MCF 10A (cell line): ENCODE results near the gene ZNF74. TPM values are rescaled to one million over a fixed set of nuclear protein-coding genes. Genes with fewer than 3 reads are reported as not detected.
A peak's percentile ranks its signal among the peaks of the same experiment; 100 is the strongest.

ENCODE experiments used
- BruUV-seq: library from RNA; stranded (reverse); fragments of 400-500 nt; replicated peaks from 2 replicates; lab custom pipeline; 2021; lab: Mats Ljungman, UMichigan
- CTCF ChIA-PET: fragments of 300-600 bp; sonication (Branson Sonifier 250); formaldehyde crosslinking; extraction: SDS; loops from one replicate; lab custom pipeline; 2021; ENCODE audit warnings: antibody characterized with exemption, inconsistent platforms; lab: Yijun Ruan, JAX
- POLR2A ChIA-PET: fragments of 300-600, 350-650 bp; sonication (Branson Sonifier 250); formaldehyde crosslinking; extraction: SDS; loops from one replicate; lab custom pipeline; 2020; ENCODE audit warnings: antibody characterized with exemption, inconsistent platforms; lab: Yijun Ruan, JAX
- DNase-seq: peaks from one replicate; pipeline ENCODE4 v3.0.0-alpha.2; 2018; ENCODE audit not compliant: unreplicated experiment
- H3K27ac Mint-ChIP-seq: one replicate; pipeline ENCODE4 v1.8.0; 2022; ENCODE audit warnings: mild to moderate bottlenecking, low read depth, mixed read lengths; ENCODE audit not compliant: unreplicated experiment
- H3K27me3 Mint-ChIP-seq: one replicate; pipeline ENCODE4 v1.8.0; 2022; ENCODE audit warnings: mixed read lengths; ENCODE audit not compliant: insufficient read depth, unreplicated experiment
- H3K36me3 Mint-ChIP-seq: one replicate; pipeline ENCODE4 v1.8.0; 2022; ENCODE audit warnings: mild to moderate bottlenecking, moderate library complexity, mixed read lengths; ENCODE audit not compliant: insufficient read depth, unreplicated experiment
- H3K4me1 Mint-ChIP-seq: one replicate; pipeline ENCODE4 v1.8.0; 2022; ENCODE audit warnings: mixed read lengths; ENCODE audit not compliant: insufficient read depth, unreplicated experiment
- H3K4me3 Mint-ChIP-seq: one replicate; pipeline ENCODE4 v1.8.0; 2022; ENCODE audit warnings: mild to moderate bottlenecking, moderate library complexity, mixed read lengths; ENCODE audit not compliant: unreplicated experiment
- H3K9me3 Mint-ChIP-seq: one replicate; pipeline ENCODE4 v1.8.0; 2022; ENCODE audit warnings: mixed read lengths; ENCODE audit not compliant: unreplicated experiment
- intact Hi-C: fragments of 100-400 bp; cut with micrococcal nuclease; formaldehyde crosslinking; loops from 2 replicates; pipeline ENCODE4 v1.14.1; 2022
- total RNA-seq: library from RNA; stranded (reverse); gene quantifications from 2 replicates; pipeline ENCODE4 v1.2.3, GENCODE V29; 2022
- TF ChIP-seq, protein P1 (sequence below): fragments of 200-600 bp; IDR thresholded peaks from one replicate; pipeline ENCODE4 v1.8.0; 2022; ENCODE audit warnings: antibody characterized with exemption, mild to moderate bottlenecking; ENCODE audit not compliant: unreplicated experiment

Gene ZNF74
- total RNA-seq, 1 experiment from 2014 or later = 10.4 TPM

DNA sequence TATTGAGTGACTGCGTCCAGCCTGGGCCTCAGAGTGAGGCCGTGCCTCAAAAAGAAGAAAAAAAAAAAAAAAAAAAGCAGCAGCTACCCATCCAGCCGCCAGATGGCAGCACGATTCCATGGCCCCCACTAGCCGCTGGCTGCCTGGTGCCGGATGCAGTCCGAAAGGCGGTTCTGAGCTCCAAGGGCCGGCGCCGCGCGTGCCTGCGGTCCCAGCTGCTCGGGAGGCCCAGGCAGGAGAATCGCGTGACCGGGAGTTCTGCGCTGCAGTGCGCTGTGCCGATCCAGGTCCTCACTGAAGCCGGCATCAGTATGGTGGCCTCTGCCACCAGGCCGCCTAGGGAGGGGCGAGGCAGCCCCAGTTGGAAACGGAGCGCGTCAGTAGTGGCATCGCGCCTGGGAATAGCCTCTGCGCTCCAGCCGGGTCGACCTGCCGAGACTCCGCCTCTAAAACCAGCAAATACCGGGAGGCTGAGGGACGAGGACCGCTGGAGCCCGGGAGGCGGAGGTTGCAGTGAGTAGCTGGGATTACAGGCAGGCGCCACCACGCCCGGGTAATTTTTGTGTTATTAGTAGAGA, 24.3 kb downstream of the ZNF74 start:
- no peaks in the 10 kb centered on the region for H3K36me3 Mint-ChIP-seq
- H3K9me3 Mint-ChIP-seq = no peaks in the 10 kb centered on the region
- ChIA-PET POLR2A (interaction anchor here (0.6 to 1.0 kb wide), 3 partner anchors 38 to 220 kb away, joined by 3 to 4 read pairs (median 3); no protein-coding TSS in a partner anchor), CTCF (interaction anchor here (0.6 to 3.3 kb wide), 30 partner anchors 10 to 1225 kb away, joined by 3 to 25 read pairs (median 4); no protein-coding TSS in a partner anchor)
- no peak overlapping the region for H3K27ac Mint-ChIP-seq
- peak; percentile 68 for DNase-seq
- no TSS peak for BruUV-seq
- H3K4me3 Mint-ChIP-seq = no peak overlapping the region
- H3K4me1 Mint-ChIP-seq = no peaks in the 10 kb centered on the region
- intact Hi-C loops = loop anchor here (1.0 kb wide), 3 partner anchors 38 to 279 kb away; no protein-coding TSS in a partner anchor
- TF ChIP-seq, protein P1, sequence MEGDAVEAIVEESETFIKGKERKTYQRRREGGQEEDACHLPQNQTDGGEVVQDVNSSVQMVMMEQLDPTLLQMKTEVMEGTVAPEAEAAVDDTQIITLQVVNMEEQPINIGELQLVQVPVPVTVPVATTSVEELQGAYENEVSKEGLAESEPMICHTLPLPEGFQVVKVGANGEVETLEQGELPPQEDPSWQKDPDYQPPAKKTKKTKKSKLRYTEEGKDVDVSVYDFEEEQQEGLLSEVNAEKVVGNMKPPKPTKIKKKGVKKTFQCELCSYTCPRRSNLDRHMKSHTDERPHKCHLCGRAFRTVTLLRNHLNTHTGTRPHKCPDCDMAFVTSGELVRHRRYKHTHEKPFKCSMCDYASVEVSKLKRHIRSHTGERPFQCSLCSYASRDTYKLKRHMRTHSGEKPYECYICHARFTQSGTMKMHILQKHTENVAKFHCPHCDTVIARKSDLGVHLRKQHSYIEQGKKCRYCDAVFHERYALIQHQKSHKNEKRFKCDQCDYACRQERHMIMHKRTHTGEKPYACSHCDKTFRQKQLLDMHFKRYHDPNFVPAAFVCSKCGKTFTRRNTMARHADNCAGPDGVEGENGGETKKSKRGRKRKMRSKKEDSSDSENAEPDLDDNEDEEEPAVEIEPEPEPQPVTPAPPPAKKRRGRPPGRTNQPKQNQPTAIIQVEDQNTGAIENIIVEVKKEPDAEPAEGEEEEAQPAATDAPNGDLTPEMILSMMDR = peak; percentile 76
- no peaks in the 10 kb centered on the region for H3K27me3 Mint-ChIP-seq

DNA sequence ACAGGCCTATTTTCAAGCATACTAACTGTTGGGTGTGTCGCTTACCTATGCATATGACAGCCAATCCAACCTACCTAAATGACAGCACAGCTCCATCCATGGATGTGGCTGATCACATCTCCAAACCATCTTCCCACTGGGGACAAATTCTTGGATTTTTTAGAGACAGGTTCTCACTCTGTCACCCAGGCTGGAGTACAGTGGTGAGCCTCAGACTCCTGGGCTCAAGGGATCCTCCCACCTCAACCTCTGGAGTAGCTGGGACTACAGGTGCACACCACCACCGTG, 25.7 kb downstream of the ZNF74 start:
- no peak for DNase-seq
- intact Hi-C loops = no loop called here
- TF ChIP-seq, protein P1 = no peak
- no peak overlapping the region for H3K4me3 Mint-ChIP-seq
- ChIA-PET POLR2A (no interaction called here), CTCF (interaction anchor here (0.6 to 3.3 kb wide), 7 partner anchors 11 to 272 kb away, joined by 3 to 25 read pairs (median 11); no protein-coding TSS in a partner anchor)
- H3K36me3 Mint-ChIP-seq = no peaks in the 10 kb centered on the region
- no peaks in the 10 kb centered on the region for H3K9me3 Mint-ChIP-seq
- no TSS peak for BruUV-seq
- H3K4me1 Mint-ChIP-seq = no peaks in the 10 kb centered on the region
- H3K27me3 Mint-ChIP-seq = no peaks in the 10 kb centered on the region
- H3K27ac Mint-ChIP-seq = no peak overlapping the region

DNA sequence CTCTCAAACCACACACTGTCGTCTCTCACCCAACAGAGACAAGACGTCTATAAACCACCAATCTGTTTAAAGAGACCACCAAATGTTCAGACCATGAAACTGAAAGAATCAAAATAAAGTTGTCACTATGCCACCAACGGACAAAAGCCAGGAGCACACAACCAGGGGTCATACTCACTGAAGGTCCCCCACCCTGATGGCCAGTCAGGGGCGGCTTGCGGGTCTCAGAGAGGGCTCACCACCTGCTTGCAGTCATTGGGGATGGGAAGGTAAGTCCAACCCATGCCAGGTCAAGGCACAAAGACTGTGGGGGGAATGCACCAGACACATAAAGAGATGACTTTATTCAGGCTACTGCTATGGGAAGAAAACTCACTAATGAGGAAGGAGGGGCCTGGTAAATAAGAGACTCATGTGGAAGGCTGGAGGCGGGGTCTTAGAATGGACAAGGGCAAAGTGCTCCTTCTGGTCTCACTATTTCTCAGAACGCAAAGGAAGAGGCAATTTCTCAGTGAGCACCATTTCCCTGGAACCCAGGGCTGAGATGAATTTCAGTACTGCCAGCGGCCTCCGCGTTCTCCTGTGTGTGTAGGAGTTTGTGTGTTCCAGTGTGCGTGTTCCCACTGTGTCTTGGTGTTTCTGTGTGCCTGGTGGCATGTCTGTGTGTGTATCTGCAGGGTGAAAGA, 26.3 kb downstream of the ZNF74 start:
- Mint-ChIP-seq H3K27me3 (no peaks in the 10 kb centered on the region), H3K27ac (no peak overlapping the region), H3K9me3 (no peaks in the 10 kb centered on the region), H3K36me3 (no peaks in the 10 kb centered on the region), H3K4me3 (no peak overlapping the region), H3K4me1 (no peaks in the 10 kb centered on the region)
- ChIA-PET CTCF (interaction anchor here (3.3 kb wide), 1 partner anchor 36 kb away, joined by 25 read pairs; no protein-coding TSS in a partner anchor), POLR2A (no interaction called here)
- DNase-seq = no peak
- TF ChIP-seq, protein P1 = no peak
- BruUV-seq = no TSS peak
- intact Hi-C loops = no loop called here

DNA sequence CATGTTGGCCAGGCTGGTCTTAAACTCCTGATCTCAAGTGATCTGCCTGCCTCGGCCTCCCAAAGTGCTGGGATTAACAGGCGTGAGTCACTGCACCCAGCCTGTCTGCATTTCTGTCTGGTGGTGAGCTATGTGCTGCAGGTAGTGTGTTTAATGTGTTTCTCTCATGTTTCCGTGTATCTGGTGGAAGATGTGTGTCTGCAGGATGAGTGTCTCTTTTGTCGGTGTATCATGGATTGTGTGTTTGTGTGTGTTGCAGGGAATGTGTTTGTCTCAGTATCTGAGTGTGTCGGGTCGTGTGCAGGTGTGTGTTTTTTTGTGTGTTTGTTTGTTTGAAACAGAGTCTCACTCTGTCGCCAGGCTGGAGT, 27.5 kb downstream of the ZNF74 start:
- Mint-ChIP-seq H3K36me3 (no peaks in the 10 kb centered on the region), H3K4me3 (no peak overlapping the region), H3K9me3 (no peaks in the 10 kb centered on the region), H3K4me1 (no peaks in the 10 kb centered on the region), H3K27ac (no peak overlapping the region), H3K27me3 (no peaks in the 10 kb centered on the region)
- BruUV-seq = no TSS peak
- ChIA-PET CTCF (interaction anchor here (0.6 kb wide), 1 partner anchor 19 kb away, joined by 3 read pairs; no protein-coding TSS in a partner anchor), POLR2A (interaction anchor here (0.7 kb wide), 1 partner anchor 39 kb away, joined by 3 read pairs; no protein-coding TSS in a partner anchor)
- no peak for DNase-seq
- TF ChIP-seq, protein P1 = no peak
- intact Hi-C loops = no loop called here
